CD4-positive, alpha-beta T cell (primary cell): ENCODE results near the gene KLK1. TPM values are rescaled to one million over a fixed set of nuclear protein-coding genes. Genes with fewer than 3 reads are reported as not detected.

Experiments used
- ATAC-seq: fragments of 200-7000 bp; cut with Tn5 transposase; one replicate; pipeline ENCODE4 v1.10.0; 2022; ENCODE audit warnings: mild to moderate bottlenecking; ENCODE audit not compliant: poor library complexity
- CTCF ChIA-PET: fragments of 350-600 bp; sonication (Branson Sonifier 250); formaldehyde crosslinking; loops from one replicate; lab custom pipeline; 2021; ENCODE audit warnings: antibody characterized with exemption, inconsistent platforms; lab: Charles Lee
- POLR2A ChIA-PET: fragments of 350-600 bp; sonication (Branson Sonifier 250); formaldehyde crosslinking; loops from one replicate; lab custom pipeline; 2021; ENCODE audit warnings: antibody characterized with exemption, inconsistent platforms; lab: Charles Lee
- DNase-seq, 14 experiments: peaks; one replicate each; pipeline ENCODE4 v3.0.0-alpha.2; 2013 to 2020; ENCODE audit warnings: mixed read lengths in 2 of 14
- H3K27ac ChIP-seq, 2 donors: one replicate each; pipeline versions ENCODE4 v1.5.1 to v1.7.0; 2013; ENCODE audit warnings: low read length in 2 of 2, low read depth in 1 of 2, mild to moderate bottlenecking in 1 of 2
- H3K27me3 ChIP-seq, 2 experiments: 1 replicate in 1 of 2; 2 replicates in 1 of 2; pipeline versions ENCODE4 v1.6.1 to v1.7.0; 2013; ENCODE audit warnings: low read length in 2 of 2, control low read depth in 1 of 2, mild to moderate bottlenecking in 1 of 2, moderate library complexity in 1 of 2; ENCODE audit not compliant: insufficient read depth in 2 of 2, control insufficient read depth in 1 of 2
- H3K36me3 ChIP-seq: one replicate; pipeline ENCODE4 v1.6.1; 2013; ENCODE audit warnings: low read length, control low read depth; ENCODE audit not compliant: insufficient read depth
- H3K4me1 ChIP-seq: one replicate; pipeline ENCODE4 v1.6.1; 2013; ENCODE audit warnings: low read length, control low read depth; ENCODE audit not compliant: insufficient read depth
- H3K4me3 ChIP-seq: one replicate; pipeline ENCODE4 v1.5.1; 2013; ENCODE audit warnings: mild to moderate bottlenecking, low read length, moderate library complexity
- H3K9me3 ChIP-seq, 2 experiments: 1 replicate in 1 of 2; 2 replicates in 1 of 2; pipeline versions ENCODE4 v1.6.1 to v1.7.0; 2013; ENCODE audit warnings: low read length in 2 of 2, mild to moderate bottlenecking in 2 of 2, control low read depth in 1 of 2, moderate library complexity in 1 of 2; ENCODE audit not compliant: control insufficient read depth in 1 of 2, insufficient read depth in 1 of 2
- H3K27ac Mint-ChIP-seq: one replicate; pipeline ENCODE4 v1.8.0; 2020; ENCODE audit warnings: mixed read lengths
- H3K27me3 Mint-ChIP-seq: one replicate; pipeline ENCODE4 v1.8.0; 2021; ENCODE audit warnings: mixed read lengths
- H3K36me3 Mint-ChIP-seq: one replicate; pipeline ENCODE4 v1.8.0; 2021; ENCODE audit warnings: low read depth, mixed read lengths
- H3K4me1 Mint-ChIP-seq: one replicate; pipeline ENCODE4 v1.8.0; 2021; ENCODE audit warnings: low read depth, mixed read lengths
- H3K4me3 Mint-ChIP-seq: one replicate; pipeline ENCODE4 v1.8.0; 2020; ENCODE audit warnings: mild to moderate bottlenecking, mixed read lengths
- H3K9me3 Mint-ChIP-seq: one replicate; pipeline ENCODE4 v1.8.0; 2020; ENCODE audit warnings: mixed read lengths
- intact Hi-C, 2 experiments: fragments of 100-400 bp; cut with DNase I in 1 of 2; cut with micrococcal nuclease in 1 of 2; formaldehyde crosslinking; loops; one replicate each; pipeline versions ENCODE4 v1.15.1 to v1.9.0; 2023 to 2025; cut with DNase I, micrococcal nuclease
- total RNA-seq, 174 experiments: library from RNA in 2 of 174; stranded (reverse) in 2 of 174; gene quantifications; one replicate each; pipeline ENCODE4 v1.2.3 and lab custom pipeline; 2021 to 2026
- TF ChIP-seq, protein P1 (sequence below): fragments of 200-600 bp; IDR thresholded peaks from one replicate; pipeline ENCODE4 v1.8.0; 2022; ENCODE audit warnings: antibody characterized with exemption, mild to moderate bottlenecking

KLK1 gene
- total RNA-seq, 2 experiments from 2014 or later: not detected

DNA sequence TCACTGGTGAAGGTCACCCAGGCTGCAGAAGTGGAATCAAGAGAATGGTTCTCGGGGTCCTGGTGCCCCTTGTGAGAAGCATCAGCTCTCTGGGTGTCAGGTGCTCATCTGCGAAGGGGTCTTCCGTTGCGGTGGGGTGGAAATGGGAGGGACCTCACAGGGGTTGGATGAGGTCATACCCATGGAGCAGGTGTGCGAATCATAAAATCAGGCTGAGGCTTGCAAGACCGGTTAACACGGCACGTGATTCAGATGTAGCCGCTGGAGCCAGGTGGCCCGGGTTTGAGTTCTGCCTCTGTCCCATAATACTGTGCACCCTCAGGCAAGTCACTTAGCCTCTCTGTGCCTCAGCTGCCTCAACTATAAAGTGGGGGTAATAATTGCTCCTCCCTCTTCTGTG, 13.7 kb upstream of the KLK1 start:
- H3K36me3 Mint-ChIP-seq: no peaks in the 10 kb centered on the region
- ChIA-PET POLR2A (no interaction called here), CTCF (no interaction called here)
- no peak for ATAC-seq
- no peaks in the 10 kb centered on the region for H3K36me3 ChIP-seq
- peaks cover 16% of the 10 kb centered on the region for H3K4me1 ChIP-seq
- no peak overlapping the region for H3K27ac Mint-ChIP-seq
- H3K4me3 ChIP-seq: no peak overlapping the region
- no peaks in the 10 kb centered on the region for H3K9me3 Mint-ChIP-seq
- intact Hi-C loops: no loop called here
- H3K27me3 ChIP-seq: peaks cover 20 to 31% of the 10 kb centered on the region in 2 experiments
- H3K9me3 ChIP-seq: peaks cover 0 to 11% of the 10 kb centered on the region in 2 experiments
- no peak overlapping the region for H3K27ac ChIP-seq
- DNase-seq: no peak
- H3K4me1 Mint-ChIP-seq: peaks cover 12% of the 10 kb centered on the region
- H3K27me3 Mint-ChIP-seq: peaks cover 66% of the 10 kb centered on the region
- peak overlapping the region; percentile 88 for H3K4me3 Mint-ChIP-seq
- TF ChIP-seq, protein P1, sequence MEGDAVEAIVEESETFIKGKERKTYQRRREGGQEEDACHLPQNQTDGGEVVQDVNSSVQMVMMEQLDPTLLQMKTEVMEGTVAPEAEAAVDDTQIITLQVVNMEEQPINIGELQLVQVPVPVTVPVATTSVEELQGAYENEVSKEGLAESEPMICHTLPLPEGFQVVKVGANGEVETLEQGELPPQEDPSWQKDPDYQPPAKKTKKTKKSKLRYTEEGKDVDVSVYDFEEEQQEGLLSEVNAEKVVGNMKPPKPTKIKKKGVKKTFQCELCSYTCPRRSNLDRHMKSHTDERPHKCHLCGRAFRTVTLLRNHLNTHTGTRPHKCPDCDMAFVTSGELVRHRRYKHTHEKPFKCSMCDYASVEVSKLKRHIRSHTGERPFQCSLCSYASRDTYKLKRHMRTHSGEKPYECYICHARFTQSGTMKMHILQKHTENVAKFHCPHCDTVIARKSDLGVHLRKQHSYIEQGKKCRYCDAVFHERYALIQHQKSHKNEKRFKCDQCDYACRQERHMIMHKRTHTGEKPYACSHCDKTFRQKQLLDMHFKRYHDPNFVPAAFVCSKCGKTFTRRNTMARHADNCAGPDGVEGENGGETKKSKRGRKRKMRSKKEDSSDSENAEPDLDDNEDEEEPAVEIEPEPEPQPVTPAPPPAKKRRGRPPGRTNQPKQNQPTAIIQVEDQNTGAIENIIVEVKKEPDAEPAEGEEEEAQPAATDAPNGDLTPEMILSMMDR: no peak

DNA sequence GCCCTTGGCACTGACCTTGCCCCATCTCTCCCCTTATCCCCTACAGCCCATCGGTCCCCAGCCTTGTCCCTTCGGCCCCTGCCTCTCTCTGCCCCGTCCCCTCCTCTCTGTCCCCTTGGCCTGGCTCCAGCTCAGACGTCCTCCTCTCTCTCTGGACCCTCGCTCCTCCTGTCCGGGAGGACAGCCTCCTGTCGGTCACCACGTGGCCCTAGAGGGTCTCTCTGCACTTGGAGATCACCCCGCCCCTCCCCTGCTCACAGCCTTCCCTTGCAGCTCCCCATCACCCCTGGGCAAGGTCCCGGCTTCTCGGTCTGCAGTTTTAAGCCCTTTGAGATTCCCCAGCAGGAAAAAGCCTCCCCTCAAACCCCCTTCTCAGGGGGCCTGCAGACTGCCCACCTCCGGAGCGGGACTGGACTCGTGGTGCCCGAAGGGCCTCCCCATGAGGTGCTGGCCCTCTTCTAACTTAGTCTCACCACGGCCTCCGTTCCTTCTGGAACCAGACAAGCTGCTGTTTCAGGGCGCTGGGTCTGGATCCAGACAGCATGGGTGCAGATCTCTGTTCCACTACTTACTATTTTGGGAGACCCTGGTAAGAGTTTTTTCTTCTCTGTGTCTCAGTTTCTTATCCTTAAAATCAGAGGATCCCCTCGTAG, 13.1 kb upstream of the KLK1 start:
- peak overlapping the region; percentile 88 for H3K4me3 Mint-ChIP-seq
- no peak overlapping the region for H3K27ac Mint-ChIP-seq
- Histone ChIP-seq H3K27me3 (peaks cover 21 to 31% of the 10 kb centered on the region in 2 experiments), H3K4me1 (peaks cover 16% of the 10 kb centered on the region), H3K9me3 (peaks cover 0 to 9% of the 10 kb centered on the region in 2 experiments), H3K36me3 (no peaks in the 10 kb centered on the region), H3K4me3 (peak overlapping the region; percentile 64), H3K27ac (no peak overlapping the region)
- H3K27me3 Mint-ChIP-seq: peaks cover 65% of the 10 kb centered on the region
- DNase-seq (no peak), ATAC-seq (no peak)
- no peaks in the 10 kb centered on the region for H3K36me3 Mint-ChIP-seq
- H3K4me1 Mint-ChIP-seq: peaks cover 12% of the 10 kb centered on the region
- ChIA-PET CTCF (no interaction called here), POLR2A (no interaction called here)
- intact Hi-C loops: no loop called here
- TF ChIP-seq, protein P1: no peak
- no peaks in the 10 kb centered on the region for H3K9me3 Mint-ChIP-seq

DNA sequence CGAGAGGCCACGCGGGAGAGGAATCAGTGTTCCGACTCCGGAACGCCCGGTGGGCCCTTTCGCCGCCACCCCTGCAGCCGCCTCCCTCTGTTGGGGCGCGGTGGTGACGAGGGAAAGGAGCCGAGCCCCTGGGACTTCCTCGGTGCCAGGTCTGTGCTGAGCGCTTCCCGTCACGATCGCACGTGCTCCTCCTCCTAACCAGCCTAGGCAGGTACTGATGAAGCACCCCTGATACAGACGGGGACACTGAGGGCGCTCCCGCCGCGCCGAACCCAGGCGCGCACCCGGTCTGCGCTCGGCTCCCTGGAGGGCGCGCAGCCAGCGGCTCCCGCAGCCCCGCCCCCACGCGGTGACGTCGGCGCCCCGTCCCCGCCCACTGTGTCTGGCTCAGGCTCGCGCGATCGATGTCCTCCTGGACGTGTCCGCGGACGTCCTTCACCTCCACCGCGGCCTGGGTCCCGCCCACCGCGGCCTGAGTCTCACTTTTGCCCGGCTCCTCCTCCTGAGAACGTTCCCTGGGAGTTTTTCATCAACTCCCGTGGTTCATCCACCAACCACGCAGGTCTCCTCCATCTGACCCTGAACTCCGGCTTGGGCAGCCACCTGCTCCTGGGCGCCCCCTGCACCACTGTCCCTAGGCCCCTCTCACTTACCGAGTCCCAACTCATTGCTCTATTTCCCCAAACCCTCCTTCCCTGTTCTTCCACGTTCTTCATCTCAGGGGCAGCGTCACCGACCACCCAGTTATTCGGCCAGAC, 12.4 kb upstream of the KLK1 start:
- Mint-ChIP-seq H3K9me3 (no peaks in the 10 kb centered on the region), H3K36me3 (no peaks in the 10 kb centered on the region), H3K4me3 (peak overlapping the region; percentile 88), H3K27me3 (peaks cover 67% of the 10 kb centered on the region), H3K27ac (no peak overlapping the region), H3K4me1 (peaks cover 12% of the 10 kb centered on the region)
- Histone ChIP-seq H3K4me3 (peak overlapping the region; percentile 64), H3K27me3 (peaks cover 26 to 31% of the 10 kb centered on the region in 2 experiments), H3K27ac (no peak overlapping the region), H3K4me1 (peaks cover 16% of the 10 kb centered on the region), H3K36me3 (no peaks in the 10 kb centered on the region), H3K9me3 (peaks cover 0 to 9% of the 10 kb centered on the region in 2 experiments)
- ATAC-seq (peak; percentile 83), DNase-seq (peak in 13 of 14 experiments; percentile 22 to 78 (median 58))
- intact Hi-C loops: no loop called here
- CTCF ChIA-PET: no interaction called here
- TF ChIP-seq, protein P1: no peak
- POLR2A ChIA-PET: no interaction called here
